Activated CD4-positive, alpha-beta T cell treated with anti-CD3 and anti-CD28 coated beads, Interleukin-10, Interleukin-2, amounts not matched to agents 100 ng/mL and 50 ng/mL, durations not matched to agents 16 hours and 8 hours (primary cell): ENCODE data around the gene GCNT4.
A peak's percentile ranks its signal among the peaks of the same experiment; 100 is the strongest.
"Not testable (repeated sequence)": the region's sequence is repeated elsewhere in the genome, so short reads cannot be mapped to it uniquely, and the experiment has no call there.

Source experiments
- DNase-seq: peaks from one replicate; pipeline ENCODE4 v3.0.0-alpha.2; 2020

Gene GCNT4

GRCh38 chr5:75052192-75053053, at the start of gene GCNT4:
Gene GCNT4, minus strand, starts transcription at chr5:75052558. Its CDS starts 22,521 bp downstream, at chr5:75030037.
- DNase-seq: peak; percentile 37

GRCh38 chr5:75095956-75096355, 43.6 kb upstream of the GCNT4 start:
- not testable (repeated sequence) for DNase-seq

GRCh38 chr5:75091597-75091996, 39.2 kb upstream of the GCNT4 start:
- DNase-seq: no peak

GRCh38 chr5:75089662-75090061, 37.3 kb upstream of the GCNT4 start:
- DNase-seq: no peak

- peak; percentile 63 for DNase-seq
These were observed 36.8 kb upstream of the GCNT4 start for GRCh38 chr5:75089137-75089536.

GRCh38 chr5:75088648-75089047, 36.3 kb upstream of the GCNT4 start:
- DNase-seq: no peak

- DNase-seq: no peak
These were observed 29.2 kb upstream of the GCNT4 start for GRCh38 chr5:75081510-75081909.

- DNase-seq: not testable (repeated sequence)
These were observed 27.0 kb upstream of the GCNT4 start for GRCh38 chr5:75079346-75079745.

- DNase-seq: no peak
These were observed 25.7 kb upstream of the GCNT4 start for GRCh38 chr5:75078027-75078426.

- DNase-seq: no peak
These were observed 19.7 kb upstream of the GCNT4 start for GRCh38 chr5:75072061-75072460.

GRCh38 chr5:75071100-75071499, 18.7 kb upstream of the GCNT4 start:
- DNase-seq: no peak

- DNase-seq: no peak
These were observed 15.1 kb upstream of the GCNT4 start for GRCh38 chr5:75067434-75067833.

- no peak for DNase-seq
These were observed 10.7 kb upstream of the GCNT4 start for GRCh38 chr5:75062925-75063531.

GRCh38 chr5:75059912-75060545, 7.7 kb upstream of the GCNT4 start:
- no peak for DNase-seq

GRCh38 chr5:75058986-75059535, 6.7 kb upstream of the GCNT4 start:
- DNase-seq: no peak

- DNase-seq: peak; percentile 37
These were observed 5.2 kb upstream of the GCNT4 start for GRCh38 chr5:75057561-75057960.

- no peak for DNase-seq
These were observed 3.4 kb upstream of the GCNT4 start for GRCh38 chr5:75055727-75056144.

GRCh38 chr5:75054134-75054930, 2.0 kb upstream of the GCNT4 start:
- DNase-seq: no peak

- peak; percentile 60 for DNase-seq
These were observed 1.2 kb upstream of the GCNT4 start for GRCh38 chr5:75053304-75054133.

- DNase-seq: no peak
These were observed 621 bp upstream of the GCNT4 start for GRCh38 chr5:75053054-75053303.

GRCh38 chr5:75051217-75051751, 1.1 kb downstream of the GCNT4 start:
- DNase-seq: peak; percentile 8

GRCh38 chr5:75050415-75050814, 1.9 kb downstream of the GCNT4 start:
- DNase-seq: peak; percentile 12
